ENCODE data around the gene B4GALNT1.
A peak's percentile ranks its signal among the peaks of the same experiment; 100 is the strongest.

B4GALNT1 gene

DNA sequence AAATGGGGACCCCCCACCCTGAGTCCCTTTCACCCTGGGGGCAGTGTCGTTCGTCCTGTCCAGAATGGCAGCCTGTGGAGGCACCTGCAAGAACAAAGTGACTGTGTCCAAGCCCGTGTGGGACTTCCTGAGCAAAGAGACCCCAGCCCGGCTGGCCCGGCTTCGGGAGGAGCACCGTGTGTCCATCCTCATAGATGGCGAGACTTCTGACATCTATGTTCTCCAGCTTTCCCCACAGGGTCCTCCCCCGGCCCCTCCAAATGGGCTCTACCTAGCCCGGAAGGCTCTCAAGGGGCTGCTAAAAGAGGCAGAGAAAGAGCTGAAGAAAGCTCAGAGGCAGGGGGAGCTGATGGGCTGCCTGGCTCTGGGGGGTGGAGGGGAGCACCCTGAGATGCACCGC, 26.2 kb downstream of the B4GALNT1 start:
- no peak for DNase-seq (ENCODE audit: low read depth)
- in situ Hi-C loops (cut with HindIII; ENCODE audit: low sequenced_read_pairs): no loop called here
- no peak overlapping the region for H3K4me3 ChIP-seq (ENCODE audit: low read depth, low read length)
- TF ChIP-seq, protein P1, sequence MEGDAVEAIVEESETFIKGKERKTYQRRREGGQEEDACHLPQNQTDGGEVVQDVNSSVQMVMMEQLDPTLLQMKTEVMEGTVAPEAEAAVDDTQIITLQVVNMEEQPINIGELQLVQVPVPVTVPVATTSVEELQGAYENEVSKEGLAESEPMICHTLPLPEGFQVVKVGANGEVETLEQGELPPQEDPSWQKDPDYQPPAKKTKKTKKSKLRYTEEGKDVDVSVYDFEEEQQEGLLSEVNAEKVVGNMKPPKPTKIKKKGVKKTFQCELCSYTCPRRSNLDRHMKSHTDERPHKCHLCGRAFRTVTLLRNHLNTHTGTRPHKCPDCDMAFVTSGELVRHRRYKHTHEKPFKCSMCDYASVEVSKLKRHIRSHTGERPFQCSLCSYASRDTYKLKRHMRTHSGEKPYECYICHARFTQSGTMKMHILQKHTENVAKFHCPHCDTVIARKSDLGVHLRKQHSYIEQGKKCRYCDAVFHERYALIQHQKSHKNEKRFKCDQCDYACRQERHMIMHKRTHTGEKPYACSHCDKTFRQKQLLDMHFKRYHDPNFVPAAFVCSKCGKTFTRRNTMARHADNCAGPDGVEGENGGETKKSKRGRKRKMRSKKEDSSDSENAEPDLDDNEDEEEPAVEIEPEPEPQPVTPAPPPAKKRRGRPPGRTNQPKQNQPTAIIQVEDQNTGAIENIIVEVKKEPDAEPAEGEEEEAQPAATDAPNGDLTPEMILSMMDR (IDR thresholded peaks at IDR 0.05; ENCODE audit: low read depth, low read length, missing control alignments): no peak

GRCh38 chr12:57606399-57606798, 26.6 kb downstream of the B4GALNT1 start:
- TF ChIP-seq, protein P1 (IDR thresholded peaks at IDR 0.05; ENCODE audit: low read depth, low read length, missing control alignments): no peak
- in situ Hi-C loops (cut with HindIII; ENCODE audit: low sequenced_read_pairs): no loop called here
- H3K4me3 ChIP-seq (ENCODE audit: low read depth, low read length): no peak overlapping the region
- no peak for DNase-seq (ENCODE audit: low read depth)

GRCh38 chr12:57605811-57606311, 27.1 kb downstream of the B4GALNT1 start:
- in situ Hi-C loops (cut with HindIII; ENCODE audit: low sequenced_read_pairs): no loop called here
- TF ChIP-seq, protein P1 (IDR thresholded peaks at IDR 0.05; ENCODE audit: low read depth, low read length, missing control alignments): no peak
- no peak for DNase-seq (ENCODE audit: low read depth)
- H3K4me3 ChIP-seq (ENCODE audit: low read depth, low read length): peak overlapping the region; percentile 84

DNA sequence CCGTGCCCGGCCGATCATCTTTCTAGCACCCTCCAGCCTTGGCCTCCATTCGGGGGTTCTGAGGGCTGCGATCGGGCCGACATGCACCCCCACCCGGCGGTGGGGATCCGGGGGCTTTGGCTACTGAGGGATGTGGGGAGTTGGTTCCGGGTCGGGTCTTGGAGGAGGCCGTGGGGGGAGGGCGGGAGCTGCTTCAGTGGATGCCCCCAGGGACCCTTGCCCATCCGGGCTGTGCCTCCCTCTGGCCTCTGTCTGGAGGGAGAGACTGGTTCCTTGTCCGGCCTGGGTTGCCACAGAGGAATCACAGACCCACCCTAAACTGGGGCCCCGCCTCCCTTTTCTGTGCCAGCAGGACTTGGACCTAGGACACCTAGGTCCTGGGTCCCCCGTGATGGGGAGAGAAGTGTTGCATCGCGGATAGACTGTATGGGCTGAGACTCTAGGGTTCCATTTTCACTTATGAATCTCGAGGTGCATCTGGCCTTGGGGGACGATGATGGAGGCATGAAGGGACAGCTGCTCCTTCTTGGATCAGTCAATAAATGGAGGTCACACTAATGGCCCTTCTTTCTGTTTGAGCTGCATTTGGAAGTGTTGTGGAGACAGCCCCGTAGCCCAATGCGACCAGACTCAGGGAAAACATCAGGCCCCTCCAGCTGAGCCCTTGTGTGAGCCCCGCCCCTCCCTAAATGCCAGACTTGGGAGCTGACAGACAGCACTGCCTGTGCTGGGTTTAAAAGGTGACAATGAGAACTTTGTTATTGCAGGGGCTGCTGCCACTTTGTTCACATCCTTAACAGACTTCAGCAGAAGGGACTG, 27.8 kb downstream of the B4GALNT1 start:
- peak overlapping the region; percentile 84 for H3K4me3 ChIP-seq (ENCODE audit: low read depth, low read length)
- TF ChIP-seq, protein P1 (IDR thresholded peaks at IDR 0.05; ENCODE audit: low read depth, low read length, missing control alignments): no peak
- DNase-seq (ENCODE audit: low read depth): no peak
- in situ Hi-C loops (cut with HindIII; ENCODE audit: low sequenced_read_pairs): no loop called here

- peak within 1 kb of the TSS; percentile 84 for H3K4me3 ChIP-seq (ENCODE audit: low read depth, low read length)
- no peak for DNase-seq (ENCODE audit: low read depth)
- TF ChIP-seq, protein P1 (IDR thresholded peaks at IDR 0.05; ENCODE audit: low read depth, low read length, missing control alignments): no peak
- in situ Hi-C loops (cut with HindIII; ENCODE audit: low sequenced_read_pairs): no loop called here
Observed at GRCh38 chr12:57604454-57604991, 28.5 kb downstream of the B4GALNT1 start, which contains the start of gene DTX3. Gene DTX3 (plus strand): TSS chr12:57604824. CDS start chr12:57606518, 1,694 bp downstream.

DNA sequence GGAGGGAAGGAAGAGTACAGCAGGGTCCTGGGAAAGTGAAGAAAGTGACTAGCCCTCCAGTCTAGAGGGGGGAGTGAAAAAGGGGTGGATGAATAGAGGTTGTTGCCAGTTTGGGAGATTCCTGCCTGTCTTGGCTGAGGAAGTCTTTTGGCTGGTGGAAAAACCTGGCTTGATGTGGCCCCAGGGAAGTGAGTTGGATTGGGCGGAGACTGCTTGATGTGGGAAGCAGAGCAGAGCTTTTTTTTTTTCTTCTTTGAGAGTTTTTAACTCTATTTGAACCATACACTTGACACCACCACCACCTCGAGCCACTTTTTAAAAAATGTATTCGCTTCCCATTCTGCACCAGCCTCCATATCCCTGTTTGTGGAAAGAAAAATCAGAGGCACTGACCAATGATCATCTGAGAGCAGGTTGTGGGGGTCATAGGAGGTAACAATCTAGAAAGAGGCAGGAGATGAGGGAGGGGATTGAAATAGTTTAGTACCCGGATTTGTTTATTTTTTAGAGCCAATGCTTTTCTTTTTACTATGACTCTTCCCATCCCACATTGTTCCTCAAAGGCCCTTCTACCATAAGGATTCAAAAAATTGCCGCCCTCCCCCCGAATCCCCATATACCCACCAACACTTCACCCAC, 29.1 kb downstream of the B4GALNT1 start:
- TF ChIP-seq, protein P1 (IDR thresholded peaks at IDR 0.05; ENCODE audit: low read depth, low read length, missing control alignments): no peak
- in situ Hi-C loops (cut with HindIII; ENCODE audit: low sequenced_read_pairs): no loop called here
- peak overlapping the region; percentile 84 for H3K4me3 ChIP-seq (ENCODE audit: low read depth, low read length)
- DNase-seq (ENCODE audit: low read depth): no peak
